ENCODE measurements around the gene FBXW2.
"Not testable (repeated sequence)": the region's sequence is repeated elsewhere in the genome, so short reads cannot be mapped to it uniquely, and the experiment has no call there.

FBXW2 gene

DNA sequence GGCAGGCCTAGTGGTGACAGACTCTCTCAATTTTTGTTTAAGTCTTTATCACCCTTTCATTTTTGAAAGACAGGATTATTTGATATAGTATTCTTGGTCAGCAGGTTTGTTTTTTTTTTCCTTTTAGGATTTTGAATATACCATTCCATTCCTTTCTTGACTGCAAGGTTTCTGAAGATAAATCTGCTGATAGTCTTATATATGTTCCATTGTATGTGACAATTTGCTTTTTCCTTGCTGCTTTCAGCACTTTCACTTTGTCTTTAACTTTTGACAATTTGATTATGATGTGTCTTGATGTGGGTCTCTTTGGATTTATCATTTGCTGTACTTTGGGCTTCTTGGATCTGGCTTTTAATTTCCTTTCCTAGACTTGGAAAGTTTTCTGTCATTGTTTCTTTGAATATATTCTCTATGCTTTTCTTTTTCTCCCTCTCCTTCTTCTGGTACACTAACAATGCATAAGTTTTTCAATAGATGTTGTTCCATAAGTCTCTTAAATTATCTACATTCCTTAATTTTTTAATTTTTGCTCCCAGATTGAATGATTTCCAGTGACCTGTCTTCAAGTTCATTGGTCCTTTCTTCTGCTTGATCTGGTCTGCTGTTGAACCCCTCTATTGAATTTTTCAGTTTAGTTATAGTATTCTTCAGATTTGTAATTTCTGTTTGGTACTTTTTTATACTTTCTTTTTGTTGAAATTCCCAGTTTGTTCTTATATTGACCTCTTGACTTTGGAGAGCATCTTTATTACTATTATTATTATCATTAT is 14.6 kb upstream of the FBXW2 start:
- DNase-seq (ENCODE audit: low spot score), result no peak
- in situ Hi-C loops (cut with MboI; ENCODE audit: low pct_unique_long_range_greater_than_20kb, low sequenced_read_pairs, unreplicated experiment), result no loop called here

DNA sequence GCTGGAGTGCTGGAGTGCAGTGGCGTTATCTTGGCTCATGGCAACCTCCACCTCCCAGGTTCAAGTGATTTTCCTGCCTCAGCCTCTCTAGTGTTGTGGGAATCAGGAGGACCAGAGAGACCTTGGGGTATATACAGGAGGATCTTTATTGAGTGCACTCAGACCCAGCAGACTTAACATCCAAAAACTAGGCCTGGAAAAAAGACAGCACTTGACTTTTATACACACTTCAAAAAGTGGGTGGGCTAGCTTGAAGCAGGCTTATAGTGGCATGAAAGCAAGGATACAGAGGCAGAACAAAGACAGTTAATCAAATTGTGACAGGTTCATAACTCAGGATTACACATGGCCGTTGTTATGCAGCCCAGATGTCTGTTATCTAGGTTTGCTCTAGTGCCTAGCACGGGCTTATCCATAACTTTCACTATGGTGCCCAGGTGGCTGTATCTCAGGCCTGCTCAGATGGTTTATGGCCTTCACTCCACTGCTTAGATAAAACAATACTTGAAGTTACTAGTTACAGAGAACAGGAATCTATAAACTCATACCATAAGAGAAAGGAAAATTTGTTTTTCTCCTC is 11.7 kb upstream of the FBXW2 start:
- in situ Hi-C loops (cut with MboI; ENCODE audit: low pct_unique_long_range_greater_than_20kb, low sequenced_read_pairs, unreplicated experiment); DNase-seq (ENCODE audit: low spot score): not testable (repeated sequence)

More for the DNA sequence above, 14.6 kb upstream of the FBXW2 start:
- TF ChIP-seq, protein P1, sequence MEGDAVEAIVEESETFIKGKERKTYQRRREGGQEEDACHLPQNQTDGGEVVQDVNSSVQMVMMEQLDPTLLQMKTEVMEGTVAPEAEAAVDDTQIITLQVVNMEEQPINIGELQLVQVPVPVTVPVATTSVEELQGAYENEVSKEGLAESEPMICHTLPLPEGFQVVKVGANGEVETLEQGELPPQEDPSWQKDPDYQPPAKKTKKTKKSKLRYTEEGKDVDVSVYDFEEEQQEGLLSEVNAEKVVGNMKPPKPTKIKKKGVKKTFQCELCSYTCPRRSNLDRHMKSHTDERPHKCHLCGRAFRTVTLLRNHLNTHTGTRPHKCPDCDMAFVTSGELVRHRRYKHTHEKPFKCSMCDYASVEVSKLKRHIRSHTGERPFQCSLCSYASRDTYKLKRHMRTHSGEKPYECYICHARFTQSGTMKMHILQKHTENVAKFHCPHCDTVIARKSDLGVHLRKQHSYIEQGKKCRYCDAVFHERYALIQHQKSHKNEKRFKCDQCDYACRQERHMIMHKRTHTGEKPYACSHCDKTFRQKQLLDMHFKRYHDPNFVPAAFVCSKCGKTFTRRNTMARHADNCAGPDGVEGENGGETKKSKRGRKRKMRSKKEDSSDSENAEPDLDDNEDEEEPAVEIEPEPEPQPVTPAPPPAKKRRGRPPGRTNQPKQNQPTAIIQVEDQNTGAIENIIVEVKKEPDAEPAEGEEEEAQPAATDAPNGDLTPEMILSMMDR (IDR thresholded peaks at IDR 0.05; ENCODE audit: extremely low read depth, insufficient read depth, missing control alignments), result no peak

DNA sequence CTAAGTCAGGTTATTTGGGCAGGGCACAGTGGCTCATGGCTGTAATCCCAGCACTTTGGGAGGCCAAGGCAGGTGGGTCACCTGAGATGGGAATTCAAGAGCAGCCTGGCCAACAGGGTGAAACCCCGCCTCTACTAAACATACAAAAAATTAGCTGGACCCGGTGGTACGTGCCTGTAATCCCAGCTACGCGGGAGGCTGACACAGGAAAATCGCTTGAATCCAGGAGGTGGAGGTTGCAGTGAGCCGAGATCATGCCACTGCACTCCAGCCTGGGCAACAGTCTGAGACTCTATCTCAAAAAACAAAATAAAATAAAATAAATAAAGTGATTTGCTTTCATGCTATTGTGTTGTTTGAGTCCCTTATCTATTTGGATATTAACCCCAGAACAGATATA is 8.2 kb upstream of the FBXW2 start:
- DNase-seq (ENCODE audit: low spot score), result no peak
- TF ChIP-seq, protein P1 (IDR thresholded peaks at IDR 0.05; ENCODE audit: extremely low read depth, insufficient read depth, missing control alignments), result no peak
- in situ Hi-C loops (cut with MboI; ENCODE audit: low pct_unique_long_range_greater_than_20kb, low sequenced_read_pairs, unreplicated experiment), result no loop called here

DNA sequence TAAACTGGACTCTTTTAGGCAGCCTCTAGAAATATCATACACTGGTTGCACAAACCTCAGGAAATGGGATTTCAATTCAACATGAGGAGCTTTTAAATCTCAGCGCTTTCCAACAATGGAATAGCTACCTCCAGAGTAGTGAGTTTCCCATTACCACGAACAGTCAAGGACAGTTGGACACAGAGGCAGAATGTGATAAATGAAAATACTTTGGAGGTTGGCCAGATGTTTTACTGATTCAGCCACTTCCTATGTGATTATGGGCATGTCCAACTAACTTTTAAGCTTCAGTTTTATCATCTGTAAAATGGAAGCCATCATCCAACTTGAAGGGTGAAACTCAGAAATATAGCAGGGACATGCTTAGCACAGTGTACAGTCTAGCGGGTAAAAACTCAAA is 2.1 kb downstream of the FBXW2 start:
- in situ Hi-C loops (cut with MboI; ENCODE audit: low pct_unique_long_range_greater_than_20kb, low sequenced_read_pairs, unreplicated experiment), result no loop called here
- DNase-seq (ENCODE audit: low spot score), result no peak
- TF ChIP-seq, protein P1 (IDR thresholded peaks at IDR 0.05; ENCODE audit: extremely low read depth, insufficient read depth, missing control alignments), result no peak

DNA sequence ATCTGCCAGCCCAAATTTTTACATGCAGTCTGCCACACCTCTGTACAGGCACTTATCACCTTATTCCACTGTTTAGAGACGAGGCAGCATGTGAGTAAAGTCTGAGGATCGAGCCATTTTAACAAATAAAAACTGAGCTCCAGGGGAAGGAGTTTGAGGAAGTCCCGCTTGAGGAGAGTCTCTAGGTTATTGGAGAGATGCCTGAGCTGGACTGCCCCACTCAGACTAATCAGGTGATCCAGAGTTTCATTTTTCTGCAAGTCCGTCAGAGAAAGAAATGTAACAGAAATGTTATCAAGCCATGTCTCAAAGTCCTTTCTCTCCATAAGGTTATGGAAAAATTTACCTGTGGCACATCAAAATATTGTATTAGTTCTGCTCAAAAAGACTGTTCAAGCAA is 5.3 kb downstream of the FBXW2 start:
- in situ Hi-C loops (cut with MboI; ENCODE audit: low pct_unique_long_range_greater_than_20kb, low sequenced_read_pairs, unreplicated experiment), result no loop called here
- DNase-seq (ENCODE audit: low spot score), result no peak
- TF ChIP-seq, protein P1 (IDR thresholded peaks at IDR 0.05; ENCODE audit: extremely low read depth, insufficient read depth, missing control alignments), result no peak

DNA sequence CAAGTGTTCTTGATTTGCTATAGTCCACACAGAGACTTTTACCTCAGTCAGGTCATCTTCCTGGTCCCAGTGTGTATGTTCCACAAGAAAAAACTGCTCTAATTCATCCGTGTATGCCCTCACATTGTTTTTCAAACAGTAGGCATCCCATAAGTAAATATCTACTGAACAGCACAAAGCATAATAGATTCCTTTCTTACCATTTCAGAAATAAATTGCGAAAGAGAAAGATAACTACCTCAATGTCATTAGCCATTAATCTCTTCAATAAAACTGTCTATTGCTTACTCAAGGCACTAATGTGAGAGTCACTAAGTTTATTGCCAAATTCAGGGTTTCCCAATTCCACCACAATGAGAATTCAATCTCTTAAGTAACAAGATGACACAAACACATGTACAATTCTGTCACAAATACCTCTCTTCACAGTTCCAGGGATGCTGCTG is 9.6 kb downstream of the FBXW2 start:
- TF ChIP-seq, protein P1 (IDR thresholded peaks at IDR 0.05; ENCODE audit: extremely low read depth, insufficient read depth, missing control alignments), result no peak
- DNase-seq (ENCODE audit: low spot score), result no peak
- in situ Hi-C loops (cut with MboI; ENCODE audit: low pct_unique_long_range_greater_than_20kb, low sequenced_read_pairs, unreplicated experiment), result no loop called here

DNA sequence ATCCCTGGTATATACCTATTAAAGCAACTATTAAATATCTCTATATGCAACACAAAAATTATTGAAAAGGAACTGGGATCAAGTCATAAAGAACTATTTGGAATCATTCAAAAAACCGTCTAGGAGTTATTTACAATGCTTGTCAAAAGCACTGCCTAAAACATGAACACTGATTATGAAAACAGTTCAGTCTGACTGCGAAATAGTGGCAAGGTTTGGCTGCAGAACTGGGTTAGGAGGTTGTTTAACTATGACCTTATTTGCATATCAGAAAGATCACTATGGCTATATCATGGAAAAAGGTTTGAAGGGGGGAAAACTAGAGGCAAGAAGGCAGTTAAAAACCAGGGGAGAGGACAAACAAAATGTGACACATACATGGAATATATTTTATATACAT is 12.0 kb downstream of the FBXW2 start:
- in situ Hi-C loops (cut with MboI; ENCODE audit: low pct_unique_long_range_greater_than_20kb, low sequenced_read_pairs, unreplicated experiment), result no loop called here
- TF ChIP-seq, protein P1 (IDR thresholded peaks at IDR 0.05; ENCODE audit: extremely low read depth, insufficient read depth, missing control alignments), result no peak
- no peak for DNase-seq (ENCODE audit: low spot score)

Measured in GM13977 (cell line).